HEK293T (cell line): ENCODE data around the gene CNTD1.

Source experiments
- CTCF ChIA-PET: fragments of 350-600 bp; formaldehyde crosslinking; extraction: SDS; loops from one replicate; lab custom pipeline; 2021; ENCODE audit warnings: antibody characterized with exemption, inconsistent platforms; lab: Yijun Ruan, JAX
- POLR2A ChIA-PET: fragments of 350-600 bp; formaldehyde crosslinking; extraction: SDS; loops from one replicate; lab custom pipeline; 2020; ENCODE audit warnings: antibody characterized with exemption, inconsistent platforms; lab: Yijun Ruan, JAX
- DNase-seq: peaks from one replicate; pipeline ENCODE4 v3.0.0; 2012; ENCODE audit warnings: mixed read lengths; ENCODE audit errors: extremely low spot score
- ARNT ChIP-seq: fragments of 450-650 bp; IDR thresholded peaks from 2 replicates; pipeline ENCODE4 v1.6.1; 2017; ENCODE audit warnings: mild to moderate bottlenecking
- BHLHE40 ChIP-seq: fragments of 450-650 bp; IDR thresholded peaks from 2 replicates; pipeline ENCODE4 v1.6.1; 2016; ENCODE audit warnings: mild to moderate bottlenecking, moderate library complexity, borderline replicate concordance
- CTBP1 ChIP-seq: fragments of 450-650 bp; IDR thresholded peaks from 2 replicates; pipeline ENCODE4 v1.6.1; 2016; ENCODE audit warnings: borderline replicate concordance
- ELF4 ChIP-seq: fragments of 450-650 bp; IDR thresholded peaks from 2 replicates; pipeline ENCODE4 v1.6.1; 2017; ENCODE audit warnings: antibody characterized with exemption
- FOXA1 ChIP-seq: fragments of 450-650 bp; IDR thresholded peaks from 2 replicates; pipeline ENCODE4 v1.6.1; 2016; ENCODE audit warnings: mild to moderate bottlenecking
- FOXK2 ChIP-seq: fragments of 450-650 bp; IDR thresholded peaks from 2 replicates; pipeline ENCODE4 v1.6.1; 2016; ENCODE audit warnings: mild to moderate bottlenecking
- FOXM1 ChIP-seq: fragments of 450-650 bp; IDR thresholded peaks from 2 replicates; pipeline ENCODE4 v1.6.1; 2017; ENCODE audit warnings: mild to moderate bottlenecking, borderline replicate concordance
- HDGF ChIP-seq: fragments of 450-650 bp; IDR thresholded peaks from 2 replicates; pipeline ENCODE4 v1.6.1; 2017; ENCODE audit warnings: antibody characterized with exemption, borderline replicate concordance
- L3MBTL2 ChIP-seq: fragments of 450-650 bp; conservative IDR thresholded peaks from 2 replicates; pipeline ENCODE4 v1.6.1; 2016; ENCODE audit warnings: mild to moderate bottlenecking
- LEF1 ChIP-seq: fragments of 450-650 bp; IDR thresholded peaks from 2 replicates; pipeline ENCODE4 v1.6.1; 2017; ENCODE audit warnings: mild to moderate bottlenecking, borderline replicate concordance
- NFRKB ChIP-seq: fragments of 450-650 bp; IDR thresholded peaks from 2 replicates; pipeline ENCODE4 v1.6.1; 2016; ENCODE audit warnings: mild to moderate bottlenecking, moderate library complexity
- SP1 ChIP-seq: fragments of 450-650 bp; IDR thresholded peaks from 2 replicates; pipeline ENCODE4 v1.6.1; 2017
- SUZ12 ChIP-seq: fragments of 450-650 bp; IDR thresholded peaks from 2 replicates; pipeline ENCODE4 v1.6.1; 2016; ENCODE audit warnings: mild to moderate bottlenecking
- TARDBP ChIP-seq: fragments of 450-650 bp; IDR thresholded peaks from 2 replicates; pipeline ENCODE4 v1.6.1; 2016
- ZNF384 ChIP-seq: fragments of 450-650 bp; IDR thresholded peaks from 2 replicates; pipeline ENCODE4 v1.6.1; 2016
- TF ChIP-seq, protein P1 (sequence below): fragments of 450-650 bp; IDR thresholded peaks from 2 replicates; pipeline ENCODE4 v1.6.1; 2016

CNTD1 gene

DNA sequence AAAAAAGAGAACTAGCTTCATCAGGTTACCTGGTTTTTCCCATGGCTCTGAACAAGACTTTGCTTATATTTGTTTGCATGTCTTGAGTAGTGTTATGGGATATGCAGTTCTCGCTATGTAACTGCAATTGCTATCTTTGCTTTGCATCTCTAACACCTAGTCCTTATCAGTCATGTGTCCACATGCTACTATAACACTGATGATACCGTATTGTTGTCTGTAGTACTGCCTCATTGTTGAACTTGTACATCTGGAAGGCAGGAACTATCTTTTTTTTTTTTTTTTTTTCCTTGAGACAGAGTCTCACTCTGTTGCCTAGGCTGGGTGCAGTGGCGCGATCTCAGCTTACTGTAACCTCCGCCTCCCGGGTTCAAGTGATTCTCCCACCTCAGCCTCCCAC, 37.1 kb downstream of the CNTD1 start:
- CTCF ChIA-PET: no interaction called here
- POLR2A ChIA-PET: interaction anchor here (4.4 kb wide), 1 partner anchor 12 kb away, joined by 45 read pairs; the partner anchor contains the start of gene BECN1

GRCh38 chr17:42841975-42842685, 43.5 kb downstream of the CNTD1 start:
- TF ChIP-seq L3MBTL2: no peak
- no peak for TF ChIP-seq HDGF
- TF ChIP-seq ARNT: no peak
- TF ChIP-seq NFRKB: no peak
- no peak for TF ChIP-seq SP1
- no peak for TF ChIP-seq BHLHE40
- no peak for TF ChIP-seq ZNF384
- no peak for TF ChIP-seq CTBP1
- TF ChIP-seq FOXK2: no peak
- TF ChIP-seq FOXM1: no peak
- TF ChIP-seq, protein P1, sequence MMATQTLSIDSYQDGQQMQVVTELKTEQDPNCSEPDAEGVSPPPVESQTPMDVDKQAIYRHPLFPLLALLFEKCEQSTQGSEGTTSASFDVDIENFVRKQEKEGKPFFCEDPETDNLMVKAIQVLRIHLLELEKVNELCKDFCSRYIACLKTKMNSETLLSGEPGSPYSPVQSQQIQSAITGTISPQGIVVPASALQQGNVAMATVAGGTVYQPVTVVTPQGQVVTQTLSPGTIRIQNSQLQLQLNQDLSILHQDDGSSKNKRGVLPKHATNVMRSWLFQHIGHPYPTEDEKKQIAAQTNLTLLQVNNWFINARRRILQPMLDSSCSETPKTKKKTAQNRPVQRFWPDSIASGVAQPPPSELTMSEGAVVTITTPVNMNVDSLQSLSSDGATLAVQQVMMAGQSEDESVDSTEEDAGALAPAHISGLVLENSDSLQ: no peak
- no peak for TF ChIP-seq TARDBP
- TF ChIP-seq LEF1: no peak
- POLR2A ChIA-PET: interaction anchor here (1.5 to 2.5 kb wide), 3 partner anchors 9 to 156 kb away, joined by 7 to 10 read pairs (median 9); partner anchors contain the start of genes BECN1, PSME3 and RPL27
- CTCF ChIA-PET: interaction anchor here (1.0 to 1.4 kb wide), 2 partner anchors 22 to 97 kb away, joined by 3 to 4 read pairs; no protein-coding TSS in a partner anchor
- no peak for DNase-seq

More for the DNA sequence above, 37.1 kb downstream of the CNTD1 start:
- TF ChIP-seq FOXK2: no peak
- no peak for TF ChIP-seq FOXA1
- TF ChIP-seq ARNT: no peak
- TF ChIP-seq SUZ12: no peak
- TF ChIP-seq NFRKB: no peak
- TF ChIP-seq CTBP1: no peak
- TF ChIP-seq ZNF384: no peak
- TF ChIP-seq, protein P1: no peak
- TF ChIP-seq SP1: no peak
- TF ChIP-seq HDGF: no peak
- TF ChIP-seq FOXM1: no peak
- DNase-seq: no peak

DNA sequence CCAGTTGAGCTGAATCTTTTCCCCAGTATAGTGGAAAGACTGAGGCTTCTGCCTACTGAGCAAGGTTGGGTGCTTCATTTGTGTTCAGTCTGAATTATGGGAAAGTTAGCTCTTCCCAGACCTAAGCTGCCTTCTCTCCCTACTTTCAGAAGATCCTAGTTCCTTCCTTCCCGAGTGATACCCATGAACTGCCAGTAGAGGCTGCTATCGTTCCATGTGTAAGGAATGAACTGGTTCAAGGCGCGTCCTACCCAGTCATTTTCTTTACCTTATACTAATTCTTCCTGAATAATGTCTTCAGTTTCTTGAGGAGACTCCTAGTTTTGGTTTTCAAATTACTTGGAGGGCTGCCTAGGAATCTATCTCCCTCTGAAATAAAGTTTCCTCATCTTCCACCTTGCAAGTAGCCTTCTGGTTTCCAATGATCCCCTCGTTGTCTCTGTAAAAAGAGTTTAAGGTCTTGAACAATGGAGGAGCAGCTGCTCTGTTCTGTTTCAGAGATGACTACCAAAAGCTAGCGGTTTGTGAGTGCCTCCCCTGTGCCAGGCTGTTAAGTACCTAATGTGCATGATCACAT, 44.8 kb downstream of the CNTD1 start:
- CTCF ChIA-PET: interaction anchor here (0.6 to 1.7 kb wide), 12 partner anchors 10 to 274 kb away, joined by 3 to 7 read pairs (median 4); partner anchors contain the start of genes BECN1, PSME3 and RPL27
- no peak for TF ChIP-seq TARDBP
- TF ChIP-seq FOXK2: no peak
- TF ChIP-seq ARNT: no peak
- no peak for TF ChIP-seq BHLHE40
- DNase-seq: peak; percentile 71
- POLR2A ChIA-PET: interaction anchor here (1.7 to 3.5 kb wide), 3 partner anchors 10 to 155 kb away, joined by 7 to 18 read pairs (median 10); partner anchors contain the start of genes BECN1, PSME3 and RPL27

GRCh38 chr17:42844271-42844670, 45.6 kb downstream of the CNTD1 start, which contains the start of gene AOC2:
Gene AOC2 (plus strand): TSS chr17:42844580. CDS start chr17:42844627, 47 bp downstream.
- TF ChIP-seq CTBP1: no peak
- no peak for TF ChIP-seq ELF4
- TF ChIP-seq BHLHE40: no peak
- TF ChIP-seq SUZ12: no peak
- no peak for TF ChIP-seq L3MBTL2
- TF ChIP-seq, protein P1: no peak
- TF ChIP-seq NFRKB: no peak
- TF ChIP-seq LEF1: no peak
- TF ChIP-seq SP1: no peak
- no peak for TF ChIP-seq FOXA1
- TF ChIP-seq HDGF: no peak
- TF ChIP-seq FOXK2: no peak
- TF ChIP-seq ARNT: no peak
- TF ChIP-seq FOXM1: no peak
- no peak for TF ChIP-seq ZNF384
- TF ChIP-seq TARDBP: no peak
- no peak for DNase-seq
- ChIA-PET CTCF (interaction anchor here (0.8 to 1.7 kb wide), 3 partner anchors 77 to 93 kb away, joined by 3 to 4 read pairs (median 4); no protein-coding TSS in a partner anchor), POLR2A (interaction anchor here (3.5 kb wide), 1 partner anchor 11 kb away, joined by 18 read pairs; the partner anchor contains the start of gene PSME3)

DNA sequence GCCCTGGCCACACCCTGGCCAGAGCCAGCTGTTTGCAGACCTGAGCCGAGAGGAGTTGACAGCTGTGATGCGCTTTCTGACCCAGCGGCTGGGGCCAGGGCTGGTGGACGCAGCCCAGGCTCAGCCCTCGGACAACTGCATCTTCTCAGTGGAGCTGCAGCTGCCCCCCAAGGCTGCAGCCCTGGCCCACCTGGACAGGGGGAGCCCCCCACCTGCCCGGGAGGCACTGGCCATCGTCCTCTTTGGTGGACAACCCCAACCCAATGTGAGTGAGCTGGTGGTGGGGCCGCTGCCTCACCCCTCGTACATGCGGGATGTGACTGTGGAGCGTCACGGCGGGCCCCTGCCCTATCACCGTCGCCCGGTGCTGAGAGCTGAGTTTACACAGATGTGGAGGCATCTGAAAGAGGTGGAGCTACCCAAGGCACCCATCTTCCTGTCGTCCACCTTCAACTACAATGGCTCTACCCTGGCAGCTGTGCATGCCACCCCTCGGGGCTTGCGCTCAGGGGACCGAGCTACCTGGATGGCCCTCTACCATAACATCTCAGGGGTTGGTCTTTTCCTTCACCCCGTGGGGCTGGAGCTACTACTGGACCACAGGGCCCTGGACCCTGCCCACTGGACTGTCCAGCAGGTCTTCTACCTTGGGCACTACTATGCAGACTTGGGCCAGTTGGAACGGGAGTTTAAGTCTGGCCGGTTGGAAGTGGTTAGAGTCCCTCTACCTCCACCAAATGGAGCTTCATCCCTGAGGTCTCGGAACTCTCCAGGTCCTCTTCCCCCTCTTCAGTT, 46.3 kb downstream of the CNTD1 start:
- DNase-seq: no peak
- TF ChIP-seq NFRKB (no peak), FOXA1 (no peak), SP1 (no peak), HDGF (no peak), BHLHE40 (no peak), ZNF384 (no peak), ARNT (no peak), CTBP1 (no peak), FOXM1 (no peak), FOXK2 (no peak), SUZ12 (no peak), ELF4 (no peak), TARDBP (no peak), L3MBTL2 (no peak), LEF1 (no peak)
- TF ChIP-seq, protein P1: no peak
- ChIA-PET POLR2A (interaction anchor here (0.6 to 3.5 kb wide), 9 partner anchors 9 to 523 kb away, joined by 3 to 18 read pairs (median 3); partner anchors contain the start of genes BECN1, PSME3 and RPL27), CTCF (interaction anchor here (0.8 to 1.8 kb wide), 3 partner anchors 76 to 93 kb away, joined by 3 to 5 read pairs (median 4); no protein-coding TSS in a partner anchor)
